Adipocyte (in vitro differentiated cells): Measurements from ENCODE around the gene ZBTB42.

Experiments
- DNase-seq: peaks from one replicate; pipeline ENCODE4 v3.0.0-alpha.2; 2015; ENCODE audit warnings: low read depth
- H3K27me3 ChIP-seq: replicated peaks from 2 replicates; pipeline ENCODE4 v1.7.0; 2013; ENCODE audit warnings: mild to moderate bottlenecking, low read length, moderate library complexity; ENCODE audit not compliant: control insufficient read depth, insufficient read depth
- H3K36me3 ChIP-seq: 2 replicates; pipeline ENCODE4 v1.7.0; 2013; ENCODE audit warnings: low read length, mild to moderate bottlenecking, moderate library complexity; ENCODE audit not compliant: control insufficient read depth, insufficient read depth, severe bottlenecking
- H3K4me1 ChIP-seq: 2 replicates; pipeline ENCODE4 v1.7.0; 2013; ENCODE audit warnings: mild to moderate bottlenecking, low read length, moderate library complexity; ENCODE audit not compliant: control insufficient read depth, insufficient read depth
- H3K4me3 ChIP-seq: 2 replicates; pipeline ENCODE4 v1.7.0; 2013; ENCODE audit warnings: mild to moderate bottlenecking, low read length, moderate library complexity
- H3K9ac ChIP-seq: 2 replicates; pipeline ENCODE4 v1.7.0; 2013; ENCODE audit warnings: mild to moderate bottlenecking, low read length, moderate library complexity
- H3K9me3 ChIP-seq: 2 replicates; pipeline ENCODE4 v1.7.0; 2013; ENCODE audit warnings: mild to moderate bottlenecking, low read length, moderate library complexity; ENCODE audit not compliant: control insufficient read depth

ZBTB42 gene

DNA sequence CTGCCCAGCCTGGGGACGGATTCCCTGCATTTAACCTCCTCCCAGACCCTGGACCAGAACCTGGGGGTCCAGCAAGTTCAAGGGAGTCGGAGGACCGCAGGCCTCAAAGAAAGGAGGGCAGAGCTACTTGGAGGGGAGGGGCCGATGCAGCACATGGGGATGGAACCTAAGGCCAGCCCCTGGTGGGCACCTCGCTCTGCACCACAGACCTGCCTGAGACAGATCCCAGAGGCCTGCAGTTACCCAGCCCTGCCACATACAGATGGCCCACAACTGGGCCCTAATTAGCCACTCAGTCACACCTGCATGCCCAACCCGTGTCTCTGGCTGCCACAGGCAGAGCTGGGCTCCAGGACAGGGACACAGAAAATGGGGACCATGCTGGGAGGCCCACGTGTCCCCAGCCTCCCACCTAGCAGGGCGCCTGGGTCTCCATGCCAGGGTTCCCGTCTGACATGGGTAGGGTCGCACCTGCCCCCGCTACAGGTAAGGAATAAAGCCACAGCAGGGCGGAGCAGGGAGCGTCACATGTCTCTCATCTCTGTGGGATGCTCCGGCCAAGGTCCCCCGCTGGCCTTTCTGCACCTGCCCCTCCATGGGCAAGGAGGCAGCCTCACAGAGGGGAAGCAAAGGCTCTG lies 22.1 kb upstream of the ZBTB42 start:
- no peaks in the 10 kb centered on the region for H3K4me1 ChIP-seq
- H3K4me3 ChIP-seq: no peak overlapping the region
- no peaks in the 10 kb centered on the region for H3K27me3 ChIP-seq
- H3K9me3 ChIP-seq: no peaks in the 10 kb centered on the region
- no peak for DNase-seq
- H3K36me3 ChIP-seq: peaks cover 17% of the 10 kb centered on the region
- H3K9ac ChIP-seq: no peak overlapping the region

DNA sequence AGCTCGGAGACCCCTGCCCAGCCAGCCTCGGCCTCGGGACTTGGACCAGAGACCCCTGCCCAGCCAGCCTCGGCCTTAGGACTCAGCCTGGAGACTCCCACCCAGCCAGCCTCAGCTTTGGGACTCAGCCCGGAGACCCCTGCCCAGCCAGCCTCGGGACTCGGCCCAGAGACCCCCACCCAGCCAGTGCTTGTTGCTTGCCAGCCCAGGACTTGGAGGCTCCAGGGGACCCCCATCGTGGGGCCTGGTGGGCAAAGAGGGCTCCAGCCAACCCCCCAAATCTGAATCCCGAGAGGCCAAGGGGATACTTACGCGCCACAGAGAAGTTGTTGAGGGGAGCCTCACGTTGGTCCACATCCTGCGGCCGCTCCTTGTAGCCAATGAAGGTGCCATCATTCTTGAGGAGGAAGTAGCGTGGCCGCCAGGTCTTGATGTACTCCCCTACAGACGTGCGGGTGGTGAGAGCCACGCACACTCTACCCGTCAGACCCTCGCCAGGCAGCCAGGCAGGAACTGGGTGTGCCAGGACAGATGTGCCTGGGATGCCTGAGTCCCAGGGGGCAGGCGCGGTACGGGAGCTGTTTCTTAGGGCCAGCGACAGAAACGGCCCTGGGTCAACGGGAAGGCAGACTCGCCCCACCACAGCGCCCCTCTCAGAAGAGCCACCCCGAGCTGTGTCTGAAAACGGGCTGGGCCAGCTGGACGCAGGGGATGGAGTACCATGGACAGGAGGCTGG lies 21.0 kb upstream of the ZBTB42 start:
- Histone ChIP-seq H3K36me3 (peaks cover 15% of the 10 kb centered on the region), H3K9me3 (no peaks in the 10 kb centered on the region), H3K27me3 (no peaks in the 10 kb centered on the region), H3K9ac (no peak overlapping the region), H3K4me1 (no peaks in the 10 kb centered on the region), H3K4me3 (no peak overlapping the region)
- no peak for DNase-seq

DNA sequence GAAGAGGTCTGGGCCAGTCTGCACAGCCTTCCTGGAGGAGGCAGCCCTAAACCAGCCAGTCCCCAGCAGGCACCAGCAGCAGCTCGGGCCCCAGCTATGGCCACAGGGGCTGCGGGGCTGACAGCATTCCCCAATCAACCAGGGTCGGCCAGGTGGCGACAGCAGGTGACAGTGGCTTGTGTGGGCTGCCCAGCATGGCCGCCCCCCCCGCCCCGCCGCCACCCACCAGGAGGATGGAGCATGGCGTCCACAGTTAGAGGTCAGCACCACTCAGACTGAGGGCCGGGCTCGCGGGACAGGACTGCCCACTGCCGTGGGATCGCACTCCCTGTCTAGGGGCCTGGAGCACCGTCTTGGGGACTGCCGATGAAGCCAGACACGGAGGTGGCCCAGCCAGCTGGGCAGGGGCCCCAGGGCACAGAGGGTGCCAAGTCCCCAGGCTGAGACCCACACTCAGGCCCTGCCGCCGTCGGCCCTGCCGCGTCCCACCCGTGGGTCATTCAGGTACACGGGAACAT lies 20.3 kb upstream of the ZBTB42 start:
- DNase-seq: no peak
- Histone ChIP-seq H3K9me3 (no peaks in the 10 kb centered on the region), H3K36me3 (peaks cover 9% of the 10 kb centered on the region), H3K9ac (no peak overlapping the region), H3K4me3 (no peak overlapping the region), H3K27me3 (no peaks in the 10 kb centered on the region), H3K4me1 (no peaks in the 10 kb centered on the region)

DNA sequence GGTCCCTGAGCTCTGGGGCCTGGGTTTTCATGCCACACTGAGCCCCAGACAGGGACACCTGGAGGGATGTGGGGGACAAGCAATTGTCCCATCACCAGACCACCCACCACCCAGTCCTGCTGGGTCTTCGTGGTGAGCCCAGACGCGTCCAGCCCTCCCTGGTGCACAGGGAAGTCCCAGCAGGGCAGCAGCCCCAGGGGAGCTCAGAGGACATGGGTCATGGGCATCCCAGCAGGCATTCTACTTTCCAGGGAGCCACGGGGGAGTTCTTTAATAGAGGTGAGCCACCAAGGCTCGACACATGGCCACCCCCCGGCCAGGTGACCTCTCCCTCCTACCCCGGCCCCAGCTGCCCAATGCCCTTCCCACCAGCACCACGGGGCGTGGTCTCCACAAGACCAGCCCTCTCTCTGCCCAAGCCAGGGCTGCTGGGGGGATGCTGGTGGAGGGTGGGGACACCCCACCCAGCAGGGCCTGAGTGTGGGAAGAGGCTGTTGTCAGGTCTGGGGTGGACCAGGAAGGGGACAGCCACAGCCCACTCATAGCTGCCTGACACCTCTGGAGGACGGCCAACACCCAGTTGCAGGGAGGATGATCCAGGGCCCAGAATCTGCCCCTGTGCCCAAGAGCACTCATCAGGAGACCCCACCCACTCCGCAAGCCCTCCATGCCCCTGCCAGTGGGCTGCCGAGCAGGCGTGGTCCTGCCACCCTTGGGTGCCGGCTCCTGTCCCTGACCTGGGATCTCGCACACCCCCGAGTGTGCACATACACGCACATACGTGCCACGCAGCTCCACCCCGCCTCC lies 19.4 kb upstream of the ZBTB42 start:
- peaks cover 5% of the 10 kb centered on the region for H3K36me3 ChIP-seq

DNA sequence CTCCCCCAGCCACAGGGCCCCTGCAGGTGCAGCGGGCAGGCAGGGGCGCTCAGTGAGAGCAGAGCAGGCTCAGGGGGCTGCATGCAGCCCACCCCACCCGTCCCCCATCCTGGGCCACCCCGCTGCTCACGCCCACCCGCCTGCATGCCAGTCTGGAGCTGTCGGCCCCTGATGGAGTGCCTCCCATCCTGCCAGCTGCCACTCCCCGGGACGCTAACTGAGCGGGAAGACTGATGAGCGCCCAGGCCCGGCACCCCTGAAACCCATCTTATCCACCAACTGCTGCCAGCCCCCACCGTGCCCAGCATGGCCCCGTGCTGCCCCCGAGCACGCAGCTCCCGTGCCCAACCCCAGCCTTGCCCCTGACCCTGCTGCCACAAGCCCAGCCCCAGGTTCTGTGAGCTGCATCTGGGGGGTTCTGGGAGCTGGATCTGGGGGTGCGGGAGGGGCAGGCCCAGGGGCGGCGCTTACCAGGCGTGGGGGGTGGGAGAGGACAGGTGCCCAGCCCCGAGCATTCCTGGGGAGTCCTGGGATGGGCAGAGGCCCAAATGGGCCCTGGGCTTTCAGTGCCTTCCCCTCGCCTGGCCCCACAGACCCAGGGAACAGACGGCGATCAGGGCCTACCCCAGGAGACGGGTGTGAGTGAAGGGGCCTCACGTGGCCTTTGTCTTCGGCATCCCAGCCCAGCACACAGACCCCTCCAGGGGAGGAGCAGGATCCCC lies 18.7 kb upstream of the ZBTB42 start:
- Histone ChIP-seq H3K4me1 (no peaks in the 10 kb centered on the region), H3K9ac (no peak overlapping the region), H3K9me3 (no peaks in the 10 kb centered on the region), H3K4me3 (no peak overlapping the region), H3K36me3 (no peaks in the 10 kb centered on the region), H3K27me3 (no peaks in the 10 kb centered on the region)
- no peak for DNase-seq

More for the DNA sequence above, 19.4 kb upstream of the ZBTB42 start:
- Histone ChIP-seq H3K27me3 (no peaks in the 10 kb centered on the region), H3K9ac (no peak overlapping the region), H3K4me1 (no peaks in the 10 kb centered on the region), H3K9me3 (no peaks in the 10 kb centered on the region), H3K4me3 (no peak overlapping the region)
- DNase-seq: no peak

DNA sequence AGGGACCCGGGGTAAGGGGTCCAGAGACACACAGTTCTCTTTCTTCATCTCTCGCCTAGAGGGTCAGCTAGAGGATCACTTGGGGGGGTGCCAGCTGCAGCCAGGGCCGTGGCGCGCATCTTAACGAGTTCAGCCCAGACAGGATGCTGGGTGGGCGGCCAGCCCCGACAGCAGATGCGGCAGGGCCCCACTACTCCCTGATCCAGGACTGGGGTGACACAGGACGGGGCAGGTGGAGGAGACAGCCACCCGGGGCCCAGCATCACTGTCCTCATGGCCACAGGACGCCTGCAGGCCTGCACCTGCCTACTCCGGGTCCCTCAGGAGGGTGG lies 18.1 kb upstream of the ZBTB42 start:
- Histone ChIP-seq H3K36me3 (no peaks in the 10 kb centered on the region), H3K4me3 (no peak overlapping the region), H3K9ac (no peak overlapping the region), H3K9me3 (no peaks in the 10 kb centered on the region), H3K27me3 (no peaks in the 10 kb centered on the region), H3K4me1 (no peaks in the 10 kb centered on the region)
- DNase-seq: no peak

DNA sequence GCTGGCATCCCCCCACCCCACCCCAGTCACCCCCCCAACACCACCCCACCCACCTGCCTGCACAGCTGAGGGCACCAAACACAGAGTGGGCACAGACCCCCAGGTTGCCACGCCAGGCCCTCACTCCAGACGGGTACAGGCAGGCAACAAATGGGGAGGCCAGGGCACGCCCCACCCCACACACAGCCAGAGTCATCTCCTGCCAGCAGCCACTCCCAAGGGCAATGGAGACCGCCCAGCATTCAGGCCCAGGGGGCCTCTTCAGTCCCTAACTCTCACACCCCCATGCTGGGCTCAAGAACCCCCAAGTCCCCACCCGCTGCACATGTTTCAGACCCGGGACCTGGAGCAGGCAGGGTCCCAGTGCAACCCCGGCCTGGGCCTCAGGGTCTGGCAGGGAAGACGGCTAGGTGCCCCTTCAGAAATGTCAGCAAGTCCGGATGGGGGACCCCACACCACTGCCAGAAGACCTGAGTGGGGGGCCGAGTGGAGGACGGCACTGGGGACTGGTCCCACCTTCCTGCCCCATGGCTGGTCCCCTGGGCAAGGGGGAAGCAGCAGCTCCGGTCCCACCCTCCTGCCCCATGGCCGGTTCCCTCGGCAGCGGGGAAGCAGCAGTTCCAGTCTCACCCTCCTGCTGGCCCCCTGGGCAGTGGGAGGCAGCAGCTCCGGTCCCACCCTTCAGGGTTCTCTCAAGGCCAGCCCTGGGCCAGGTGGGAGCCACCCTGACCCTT lies 17.2 kb upstream of the ZBTB42 start:
- Histone ChIP-seq H3K36me3 (peaks cover 4% of the 10 kb centered on the region), H3K4me1 (no peaks in the 10 kb centered on the region), H3K9ac (no peak overlapping the region), H3K4me3 (no peak overlapping the region), H3K27me3 (no peaks in the 10 kb centered on the region), H3K9me3 (no peaks in the 10 kb centered on the region)
- DNase-seq: no peak

DNA sequence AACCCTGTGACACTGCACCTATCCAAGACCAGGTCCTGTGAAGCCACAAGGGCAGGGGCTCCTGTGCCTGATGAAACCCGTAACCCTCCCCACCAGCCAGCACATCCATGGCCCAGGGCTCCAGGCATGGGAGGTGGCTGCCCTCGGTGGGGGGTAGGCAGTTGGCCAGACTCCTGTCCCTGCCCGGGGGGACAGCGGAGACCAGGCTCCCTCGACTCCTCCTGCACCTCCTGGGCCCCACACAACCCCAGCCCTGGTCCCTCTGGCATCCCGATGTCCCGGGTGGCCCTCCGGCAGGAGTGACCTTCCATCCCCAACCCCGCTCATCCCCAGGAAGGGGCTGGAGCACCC lies 16.7 kb upstream of the ZBTB42 start:
- no peaks in the 10 kb centered on the region for H3K4me1 ChIP-seq
- H3K9me3 ChIP-seq: no peaks in the 10 kb centered on the region
- peaks cover 4% of the 10 kb centered on the region for H3K36me3 ChIP-seq
- H3K27me3 ChIP-seq: no peaks in the 10 kb centered on the region
- no peak overlapping the region for H3K9ac ChIP-seq
- H3K4me3 ChIP-seq: no peak overlapping the region
- no peak for DNase-seq

DNA sequence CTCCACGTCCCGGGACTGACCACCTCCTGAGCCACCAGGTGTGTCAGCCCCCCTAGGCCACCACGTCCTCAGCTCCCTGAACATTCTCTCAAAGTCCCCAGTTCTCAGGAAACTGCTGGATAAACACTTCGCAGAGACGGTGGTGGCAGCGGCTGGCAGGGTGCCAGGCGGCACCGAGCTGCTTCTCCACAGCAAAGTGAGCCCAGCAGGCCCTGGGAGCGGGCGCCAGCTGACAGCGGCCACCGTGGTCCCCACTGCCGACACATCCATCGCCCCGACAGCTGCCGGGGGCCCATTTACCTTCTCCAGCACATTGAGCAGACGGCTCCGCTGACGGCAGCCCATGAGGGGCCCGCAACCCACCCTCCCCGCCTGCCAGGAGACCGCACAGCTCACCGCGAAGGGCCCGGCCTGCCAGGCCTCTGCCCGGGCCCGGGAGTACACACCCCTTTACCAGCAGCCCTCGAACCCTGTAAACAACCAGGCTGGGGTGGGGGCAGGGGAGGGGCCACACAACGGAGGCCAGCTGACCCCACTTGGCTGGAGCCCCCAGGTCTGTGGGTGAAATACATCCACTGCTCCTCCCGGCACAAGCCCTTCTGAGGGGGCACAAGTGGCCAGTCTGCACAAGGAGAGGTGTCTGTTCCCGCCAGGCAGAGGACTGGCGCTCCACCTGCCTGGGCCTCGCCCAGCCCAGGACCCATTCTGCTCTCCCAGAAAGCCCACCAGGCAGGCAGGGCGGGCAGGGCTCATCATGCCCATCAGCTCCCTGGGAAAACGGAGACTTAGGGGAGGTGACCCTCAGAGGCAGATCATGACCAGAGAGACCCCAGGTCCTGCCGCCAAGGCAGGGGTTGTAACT lies 15.8 kb upstream of the ZBTB42 start:
- Histone ChIP-seq H3K27me3 (no peaks in the 10 kb centered on the region), H3K4me1 (no peaks in the 10 kb centered on the region), H3K9ac (no peak overlapping the region), H3K4me3 (no peak overlapping the region), H3K9me3 (no peaks in the 10 kb centered on the region), H3K36me3 (peaks cover 11% of the 10 kb centered on the region)
- DNase-seq: no peak

DNA sequence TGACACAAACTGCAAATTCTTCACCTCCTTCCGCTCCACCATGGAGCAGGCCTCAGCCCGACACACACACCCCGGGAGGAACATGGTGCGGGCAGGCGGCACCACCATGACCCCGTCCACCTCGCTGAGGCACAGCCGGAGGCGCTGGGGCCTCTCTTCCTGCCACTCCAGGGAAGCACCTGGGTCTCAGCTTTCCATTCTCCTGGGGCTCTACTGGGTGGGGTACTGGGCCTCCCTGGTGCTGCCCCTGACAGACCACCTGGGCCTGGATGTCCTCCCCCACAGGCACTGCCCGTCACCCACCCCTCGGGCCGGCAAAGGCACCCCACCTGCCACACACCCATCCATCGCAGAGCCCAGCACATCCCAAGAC lies 15.2 kb upstream of the ZBTB42 start:
- H3K27me3 ChIP-seq: no peaks in the 10 kb centered on the region
- no peaks in the 10 kb centered on the region for H3K9me3 ChIP-seq
- H3K4me3 ChIP-seq: no peak overlapping the region
- DNase-seq: no peak
- peaks cover 14% of the 10 kb centered on the region for H3K36me3 ChIP-seq
- no peaks in the 10 kb centered on the region for H3K4me1 ChIP-seq
- no peak overlapping the region for H3K9ac ChIP-seq
